H1 (cell line): Measurements from ENCODE around the gene HIPK3. TPM values are rescaled to one million over a fixed set of nuclear protein-coding genes. Genes with fewer than 3 reads are reported as not detected.

ENCODE experiments used
- RFX5 ChIP-seq: IDR thresholded peaks from 2 replicates; pipeline ENCODE4 v1.6.1; 2011; ENCODE audit warnings: low read depth, low read length, improper control_type of control experiment, borderline replicate concordance
- RNF2 ChIP-seq: fragments of 200-900, 300-1000 bp; sonication (generic); IDR thresholded peaks from 2 replicates; pipeline ENCODE4 v1.7.1; 2016; ENCODE audit warnings: borderline replicate concordance, low read depth, mild to moderate bottlenecking, antibody characterized with exemption, low read length; ENCODE audit not compliant: poor library complexity, severe bottlenecking; ENCODE audit errors: missing control alignments
- RXRA ChIP-seq: IDR thresholded peaks from 2 replicates; pipeline ENCODE4 v1.6.1; 2011; ENCODE audit warnings: low read depth, mild to moderate bottlenecking, low read length, moderate library complexity; ENCODE audit not compliant: insufficient read depth
- polyA plus RNA-seq, 7 experiments: library from polyadenylated mRNA; depleted of rRNA in 3 of 7; stranded (reverse) in 5 of 7; unstranded in 2 of 7; fragments of >200 nt in 5 of 7; fragments of 200-250 nt in 2 of 7; gene quantifications; 1 replicate in 5 of 7; 2 replicates in 1 of 7; 4 replicates in 1 of 7; pipeline versions ENCODE4 v1.2.1 to v1.2.3, GENCODE V29; 2011 to 2013; ENCODE audit warnings: missing spikeins in 2 of 7, mixed read lengths in 2 of 7
- total RNA-seq: library from RNA; stranded (reverse); fragmentation: NEBNext Ultra II Directional; extraction: Animal tissue kit (Norgen Biotek cat#: 25700); gene quantifications from 2 replicates; pipeline ENCODE4 v1.2.1, GENCODE V29; 2021

Gene HIPK3
- total and polyA plus RNA-seq, 2 of the 8 experiments (the other 6 are each of a cell fraction or from before 2014, with no cell fraction given): 5.0 to 22.3 TPM

- TF ChIP-seq RXRA: no peak
- TF ChIP-seq RNF2: no peak
- no peak for TF ChIP-seq RFX5
Measured at GRCh38 chr11:33339247-33339646, 82.1 kb downstream of the HIPK3 start (continued).
